Cardiac fibroblast (primary cell): ENCODE data around the gene MNS1.

Source experiments
- DNase-seq, 2 donors: peaks; one replicate each; pipeline versions ENCODE4 v3.0.0 to v3.0.0-alpha.2; 2010; ENCODE audit warnings: low read depth in 2 of 2
- H3K4me3 ChIP-seq, 2 donors: replicated peaks in 1 of 2; 1 replicate in 1 of 2; 2 replicates in 1 of 2; pipeline ENCODE4 v1.5.1; 2011; ENCODE audit warnings: low read depth in 2 of 2, low read length in 2 of 2, mild to moderate bottlenecking in 2 of 2, moderate library complexity in 1 of 2
- CTCF ChIP-seq: IDR thresholded peaks from one replicate; pipeline ENCODE4 v1.5.1; 2011; ENCODE audit warnings: low read depth, mild to moderate bottlenecking, low read length, inconsistent platforms

MNS1 gene

GRCh38 chr15:56394909-56395308, 70.0 kb downstream of the MNS1 start:
- DNase-seq, result no peak
- H3K4me3 ChIP-seq, result no peak overlapping the region
- TF ChIP-seq CTCF, result no peak

- H3K4me3 ChIP-seq, result no peak overlapping the region
- no peak for TF ChIP-seq CTCF
- DNase-seq, result no peak
Measured at GRCh38 chr15:56393277-56393676, 71.7 kb downstream of the MNS1 start.

GRCh38 chr15:56390739-56391267, 74.1 kb downstream of the MNS1 start:
- no peak for TF ChIP-seq CTCF
- no peak overlapping the region for H3K4me3 ChIP-seq
- DNase-seq, result peak in 1 of 2 donors; percentile 34

GRCh38 chr15:56385908-56386307, 79.0 kb downstream of the MNS1 start:
- no peak overlapping the region for H3K4me3 ChIP-seq
- no peak for DNase-seq
- no peak for TF ChIP-seq CTCF

GRCh38 chr15:56383010-56383409, 81.9 kb downstream of the MNS1 start:
- DNase-seq, result no peak
- no peak for TF ChIP-seq CTCF
- no peak overlapping the region for H3K4me3 ChIP-seq
